Ectodermal cell (in vitro differentiated cells): Measurements from ENCODE around the gene FOSL1.

Source experiments
- H3K27ac ChIP-seq: 2 replicates; pipeline ENCODE4 v1.7.0; 2013; ENCODE audit warnings: mild to moderate bottlenecking, low read depth, low read length; ENCODE audit not compliant: insufficient read depth, poor library complexity, severe bottlenecking
- H3K27me3 ChIP-seq: 2 replicates; pipeline ENCODE4 v1.7.0; 2013; ENCODE audit warnings: mild to moderate bottlenecking, low read length; ENCODE audit not compliant: insufficient read depth, control insufficient read depth, poor library complexity, severe bottlenecking
- H3K36me3 ChIP-seq: one replicate; pipeline ENCODE4 v1.7.0; 2013; ENCODE audit warnings: low read length; ENCODE audit not compliant: control insufficient read depth, insufficient read depth
- H3K4me1 ChIP-seq: one replicate; pipeline ENCODE4 v1.7.0; 2013; ENCODE audit warnings: low read length; ENCODE audit not compliant: control insufficient read depth, insufficient read depth
- H3K4me3 ChIP-seq: 2 replicates; pipeline ENCODE4 v1.7.0; 2013; ENCODE audit warnings: low read depth, low read length, control low read depth; ENCODE audit not compliant: insufficient read depth
- H3K9me3 ChIP-seq: 2 replicates; pipeline ENCODE4 v1.7.0; 2013; ENCODE audit warnings: mild to moderate bottlenecking, low read length, moderate library complexity; ENCODE audit not compliant: control insufficient read depth
- WGBS, 2 experiments: methylation state at CpG; one replicate each; pipeline ENCODE4 v1.1.7; 2013; ENCODE audit warnings: missing lambda C conversion rate in 2 of 2; 5-methylcytosine and 5-hydroxymethylcytosine counted together

FOSL1 gene

DNA sequence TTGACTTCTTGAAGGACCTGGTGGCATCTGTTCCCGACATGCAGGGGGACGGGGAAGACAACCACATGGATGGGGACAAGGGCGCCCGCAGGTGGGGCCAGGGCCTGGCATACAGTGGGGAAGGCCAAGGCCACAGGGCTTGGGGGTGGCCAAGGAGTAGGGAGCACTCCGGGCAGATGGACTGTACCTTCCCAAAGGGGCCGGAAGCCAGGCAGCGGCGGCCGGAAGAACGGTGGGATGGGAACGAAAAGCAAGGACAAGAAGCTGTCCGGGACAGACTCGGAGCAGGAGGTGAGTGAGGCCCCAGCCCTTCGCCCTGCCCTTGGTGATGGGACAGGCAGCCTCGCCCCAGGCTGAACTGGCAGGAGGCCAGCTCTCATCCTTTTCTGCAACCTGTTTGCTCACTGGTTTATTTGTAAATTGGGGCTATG lies 20.2 kb upstream of the FOSL1 start:
- H3K36me3 ChIP-seq, result peaks cover 5% of the 10 kb centered on the region
- H3K27me3 ChIP-seq, result no peaks in the 10 kb centered on the region
- H3K4me3 ChIP-seq, result peak overlapping the region; percentile 77
- H3K4me1 ChIP-seq, result no peaks in the 10 kb centered on the region
- 87 to 88% methylated on average over 15 of the region's 15 CpGs for WGBS, 2 experiments
- no peaks in the 10 kb centered on the region for H3K9me3 ChIP-seq
- H3K27ac ChIP-seq, result no peak overlapping the region

DNA sequence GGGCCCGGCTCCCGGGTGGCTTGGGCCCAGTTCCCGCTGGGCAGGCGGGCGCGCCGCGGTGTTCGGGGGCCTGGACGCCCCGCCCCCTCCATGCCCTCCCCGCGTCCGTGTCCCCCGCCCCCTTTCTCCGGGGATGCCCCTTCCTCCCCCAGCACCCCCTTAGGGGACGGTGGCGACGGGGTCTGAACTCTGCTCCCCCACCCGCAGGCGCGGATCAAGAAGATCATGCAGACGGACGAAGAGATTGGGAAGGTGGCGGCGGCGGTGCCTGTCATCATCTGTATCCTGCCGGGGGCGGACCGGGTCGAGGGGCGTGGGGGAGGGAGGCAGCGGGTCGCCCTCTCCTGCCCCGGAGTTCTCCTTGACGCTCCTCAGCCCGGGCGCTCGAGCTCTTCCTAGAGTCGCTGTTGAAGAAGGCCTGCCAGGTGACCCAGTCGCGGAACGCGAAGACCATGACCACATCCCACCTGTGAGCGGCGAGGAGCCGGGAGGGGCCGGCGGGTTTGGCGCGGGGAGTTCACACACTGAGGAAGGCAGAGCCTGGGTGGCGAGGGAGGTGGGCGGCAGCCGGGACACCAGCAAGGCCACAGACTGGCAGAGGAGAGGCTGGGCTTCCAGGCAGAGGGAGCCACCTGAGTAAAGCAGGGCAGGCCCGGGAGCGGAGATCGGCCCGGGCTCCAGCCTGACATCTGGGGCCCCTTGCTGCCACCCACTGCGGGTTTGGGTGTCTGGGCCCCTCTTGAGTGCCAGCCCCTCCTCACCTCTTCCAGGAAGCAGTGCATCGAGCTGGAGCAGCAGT lies 19.6 kb upstream of the FOSL1 start:
- Histone ChIP-seq H3K27ac (no peak overlapping the region), H3K36me3 (peaks cover 5% of the 10 kb centered on the region), H3K4me1 (no peaks in the 10 kb centered on the region)

DNA sequence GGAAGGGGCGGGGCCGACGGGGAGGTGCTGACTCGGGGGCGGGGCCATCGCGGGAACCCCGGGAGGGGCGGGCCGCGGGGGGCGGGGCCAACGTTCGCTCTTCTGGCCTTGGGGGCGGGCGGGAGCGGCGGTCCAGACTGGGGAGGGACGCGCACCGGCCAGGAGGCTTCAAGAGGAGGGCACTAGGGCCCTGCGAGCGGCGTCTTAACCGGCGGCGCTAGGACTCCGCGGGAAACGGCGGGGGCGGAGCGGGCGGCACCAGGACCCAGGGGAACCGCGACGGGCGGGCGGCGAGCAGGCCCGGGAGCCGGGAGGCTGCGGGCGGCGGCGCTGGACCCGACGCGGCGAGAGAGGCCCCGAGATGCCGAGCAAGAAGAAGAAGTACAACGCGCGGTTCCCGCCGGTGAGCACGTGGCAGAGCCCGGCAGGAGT lies 19.0 kb upstream of the FOSL1 start, which contains the start of gene DRAP1:
Gene DRAP1, plus strand, starts transcription at position 286 of the 432 bp plus-strand sequence. Its CDS starts 76 bp downstream, at position 362.
- peak within 1 kb of the TSS; percentile 92 for H3K4me3 ChIP-seq
- no peak within 1 kb of the TSS for H3K27ac ChIP-seq
- no peaks in the 10 kb centered on the region for H3K27me3 ChIP-seq
- no peaks in the 10 kb centered on the region for H3K4me1 ChIP-seq
- H3K9me3 ChIP-seq, result no peaks in the 10 kb centered on the region
- peaks cover 5% of the 10 kb centered on the region for H3K36me3 ChIP-seq
- 0% methylated on average over 59 of the region's 59 CpGs for WGBS, 2 experiments

More for the DNA sequence above, 19.6 kb upstream of the FOSL1 start:
- Histone ChIP-seq H3K27me3 (no peaks in the 10 kb centered on the region), H3K4me3 (peak overlapping the region; percentile 77), H3K9me3 (no peaks in the 10 kb centered on the region)
- 3 to 4% methylated on average over 56 to 57 of the region's 60 CpGs for WGBS, 2 experiments

DNA sequence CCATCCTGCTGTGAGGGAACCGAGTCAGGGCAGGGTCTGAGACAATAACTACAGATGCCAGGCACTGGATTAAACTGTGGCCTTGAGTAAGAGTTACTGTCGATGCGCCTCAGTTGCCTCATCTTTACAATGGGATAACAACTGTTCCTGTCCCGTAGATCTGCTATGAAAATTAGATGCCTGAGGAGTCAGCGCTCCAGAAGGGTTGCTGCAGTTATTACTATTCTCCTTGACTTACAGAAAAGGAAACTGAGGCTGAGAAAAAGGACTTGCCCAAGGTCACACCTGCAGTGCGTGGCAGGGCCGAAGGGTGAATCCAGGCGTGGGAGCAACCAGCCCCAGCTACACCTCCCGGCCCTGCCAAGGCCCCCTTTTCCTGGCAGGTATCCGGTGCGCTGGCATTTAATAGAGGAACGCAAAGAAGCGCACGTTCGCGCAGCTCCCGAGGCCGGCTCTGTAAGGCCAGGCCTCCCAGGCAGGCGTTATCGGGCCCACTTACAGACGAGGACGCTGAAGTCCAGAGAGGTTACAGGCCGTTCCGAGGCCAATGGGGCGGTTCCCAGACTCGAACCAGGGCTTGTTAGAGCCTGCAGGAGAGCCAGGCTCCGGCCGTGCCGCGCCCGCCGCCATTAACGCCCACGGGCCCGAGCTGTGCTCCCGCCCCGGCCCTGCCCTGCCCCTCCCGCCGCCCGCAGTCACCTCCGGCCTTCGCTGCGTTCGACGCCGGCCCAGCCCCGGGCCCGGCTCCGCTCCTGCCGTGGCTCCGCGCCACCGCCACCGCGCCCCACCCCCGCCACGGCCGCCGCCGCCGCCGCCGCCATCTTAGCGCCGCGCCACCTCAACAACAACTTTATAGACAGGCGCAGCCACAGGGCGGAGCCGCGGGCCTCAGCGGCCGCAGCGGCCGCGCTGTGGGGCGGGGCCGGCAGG lies 18.3 kb upstream of the FOSL1 start, which contains the start of gene C11orf68:
Gene C11orf68, minus strand, starts transcription at position 852 of the 930 bp plus-strand sequence. Its CDS starts 31 bp downstream, at position 821.
- 6 to 7% methylated on average over 77 of the region's 77 CpGs for WGBS, 2 experiments
- H3K27me3 ChIP-seq, result no peaks in the 10 kb centered on the region
- no peaks in the 10 kb centered on the region for H3K4me1 ChIP-seq
- peak within 1 kb of the TSS; percentile 92 for H3K4me3 ChIP-seq
- H3K36me3 ChIP-seq, result peaks cover 5% of the 10 kb centered on the region
- H3K27ac ChIP-seq, result no peak within 1 kb of the TSS
- no peaks in the 10 kb centered on the region for H3K9me3 ChIP-seq

DNA sequence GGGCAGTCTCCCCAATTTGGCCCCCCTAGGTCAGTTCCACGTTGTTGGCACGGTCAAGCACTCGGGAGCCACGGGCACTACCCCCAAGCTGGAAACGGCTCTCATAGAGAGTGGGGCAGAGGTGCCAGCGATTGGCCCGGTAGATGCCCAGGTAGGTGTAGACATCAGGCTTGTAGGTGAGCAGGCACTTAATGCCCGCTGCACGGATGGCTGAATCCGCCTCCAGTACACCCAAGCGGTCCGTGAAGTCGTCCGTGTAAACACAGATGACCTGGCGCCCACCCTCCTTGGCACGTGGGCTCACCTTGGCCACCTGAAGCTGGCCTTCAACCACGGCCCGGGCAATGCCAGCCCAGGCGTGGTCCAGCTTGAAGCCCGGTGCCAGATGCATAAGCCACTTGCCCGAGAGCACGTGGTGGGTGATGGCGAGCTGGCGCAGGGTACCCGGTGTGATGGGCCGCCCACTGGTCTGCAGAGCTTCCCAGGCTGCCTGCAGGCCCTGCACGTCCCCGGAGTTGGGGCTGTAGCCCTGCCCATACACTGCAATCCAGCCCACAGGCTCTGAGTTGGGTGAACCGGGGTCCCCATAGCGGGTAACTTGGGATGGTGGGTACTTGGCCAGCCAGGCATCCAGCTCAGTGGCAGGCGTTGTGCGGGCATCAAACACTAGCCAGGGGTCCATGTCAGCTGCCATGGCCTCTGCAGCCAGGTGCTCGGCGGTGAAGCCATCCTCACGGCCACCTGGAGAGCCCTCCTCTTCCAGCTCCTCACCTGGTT lies 17.4 kb upstream of the FOSL1 start:
- Histone ChIP-seq H3K4me3 (peak overlapping the region; percentile 92), H3K36me3 (peaks cover 3% of the 10 kb centered on the region), H3K9me3 (no peaks in the 10 kb centered on the region), H3K27me3 (no peaks in the 10 kb centered on the region), H3K27ac (no peak overlapping the region), H3K4me1 (no peaks in the 10 kb centered on the region)
- WGBS, 2 experiments, result 92 to 94% methylated on average over 35 of the region's 35 CpGs

DNA sequence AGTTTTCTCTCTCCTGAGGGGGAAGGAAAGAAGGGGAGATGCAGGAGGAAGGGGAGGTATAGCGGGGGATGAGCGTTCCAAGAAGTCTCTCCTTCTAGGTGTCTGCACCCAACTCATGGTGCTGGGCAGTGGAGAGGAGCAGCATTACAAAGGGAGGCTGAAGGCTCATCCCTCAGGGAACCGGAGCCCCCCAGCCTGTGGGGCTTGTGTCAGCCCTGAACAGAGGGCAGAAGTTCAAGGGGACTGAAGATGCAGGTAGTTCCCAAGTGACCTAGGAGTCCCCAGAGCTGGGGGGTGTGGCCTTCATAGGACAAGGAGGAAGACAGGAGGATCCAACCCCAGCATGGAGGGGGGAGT lies 16.9 kb upstream of the FOSL1 start:
- no peak overlapping the region for H3K27ac ChIP-seq
- 93 to 99% methylated on average over 3 of the region's 3 CpGs for WGBS, 2 experiments

DNA sequence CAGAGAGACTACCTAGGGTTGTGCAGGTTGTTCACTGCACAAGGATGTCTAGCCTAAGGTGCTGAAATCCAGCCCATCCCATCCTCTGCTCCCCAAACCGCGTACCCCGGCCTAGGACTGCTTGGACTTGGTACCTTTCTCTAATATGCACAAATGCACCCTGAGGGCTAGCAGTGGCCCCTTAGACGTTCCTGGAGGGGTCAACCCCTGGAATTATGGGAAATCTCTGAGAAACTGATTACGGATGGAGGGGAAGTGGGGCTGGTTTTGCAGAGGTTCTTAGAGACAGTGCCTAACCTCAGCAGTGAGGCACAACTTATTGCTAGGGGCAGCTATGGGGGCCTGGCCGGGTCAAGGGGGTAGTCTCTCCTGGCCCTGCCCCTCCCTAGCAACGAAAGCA lies 16.2 kb upstream of the FOSL1 start:
- no peak overlapping the region for H3K27ac ChIP-seq

More for the DNA sequence above, 16.9 kb upstream of the FOSL1 start:
- Histone ChIP-seq H3K4me1 (no peaks in the 10 kb centered on the region), H3K9me3 (no peaks in the 10 kb centered on the region), H3K4me3 (no peak overlapping the region), H3K27me3 (no peaks in the 10 kb centered on the region), H3K36me3 (no peaks in the 10 kb centered on the region)

DNA sequence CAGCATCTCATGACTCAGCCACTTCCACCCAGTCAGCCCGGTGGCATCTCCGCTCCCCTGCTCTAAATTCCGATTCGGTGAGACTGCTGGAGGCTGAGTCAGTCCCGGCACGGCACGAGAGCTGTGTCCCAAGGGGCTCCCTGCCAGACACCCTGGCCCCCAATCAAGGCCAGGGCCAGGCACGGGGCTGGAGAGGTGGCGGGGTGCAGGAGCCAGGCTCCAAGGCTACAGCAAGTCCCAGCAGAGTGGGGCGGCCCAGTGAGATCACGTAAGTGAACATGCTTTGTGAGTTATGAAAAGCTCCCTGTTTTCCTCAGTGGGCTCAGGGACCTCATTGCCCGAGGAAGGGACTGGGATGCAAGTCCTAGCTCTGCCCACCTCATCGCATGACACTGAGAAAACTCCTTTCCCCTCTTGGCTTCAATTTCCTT lies 15.6 kb upstream of the FOSL1 start:
- Histone ChIP-seq H3K4me3 (no peak overlapping the region), H3K4me1 (no peaks in the 10 kb centered on the region), H3K27ac (no peak overlapping the region), H3K9me3 (no peaks in the 10 kb centered on the region), H3K36me3 (no peaks in the 10 kb centered on the region), H3K27me3 (no peaks in the 10 kb centered on the region)
- WGBS, 2 experiments, result 62 to 67% methylated on average over 13 of the region's 13 CpGs

More for the DNA sequence above, 16.2 kb upstream of the FOSL1 start:
- 83 to 89% methylated on average over 7 of the region's 7 CpGs for WGBS, 2 experiments
- H3K4me3 ChIP-seq, result no peak overlapping the region
- no peaks in the 10 kb centered on the region for H3K36me3 ChIP-seq
- H3K9me3 ChIP-seq, result no peaks in the 10 kb centered on the region
- no peaks in the 10 kb centered on the region for H3K27me3 ChIP-seq
- H3K4me1 ChIP-seq, result no peaks in the 10 kb centered on the region

DNA sequence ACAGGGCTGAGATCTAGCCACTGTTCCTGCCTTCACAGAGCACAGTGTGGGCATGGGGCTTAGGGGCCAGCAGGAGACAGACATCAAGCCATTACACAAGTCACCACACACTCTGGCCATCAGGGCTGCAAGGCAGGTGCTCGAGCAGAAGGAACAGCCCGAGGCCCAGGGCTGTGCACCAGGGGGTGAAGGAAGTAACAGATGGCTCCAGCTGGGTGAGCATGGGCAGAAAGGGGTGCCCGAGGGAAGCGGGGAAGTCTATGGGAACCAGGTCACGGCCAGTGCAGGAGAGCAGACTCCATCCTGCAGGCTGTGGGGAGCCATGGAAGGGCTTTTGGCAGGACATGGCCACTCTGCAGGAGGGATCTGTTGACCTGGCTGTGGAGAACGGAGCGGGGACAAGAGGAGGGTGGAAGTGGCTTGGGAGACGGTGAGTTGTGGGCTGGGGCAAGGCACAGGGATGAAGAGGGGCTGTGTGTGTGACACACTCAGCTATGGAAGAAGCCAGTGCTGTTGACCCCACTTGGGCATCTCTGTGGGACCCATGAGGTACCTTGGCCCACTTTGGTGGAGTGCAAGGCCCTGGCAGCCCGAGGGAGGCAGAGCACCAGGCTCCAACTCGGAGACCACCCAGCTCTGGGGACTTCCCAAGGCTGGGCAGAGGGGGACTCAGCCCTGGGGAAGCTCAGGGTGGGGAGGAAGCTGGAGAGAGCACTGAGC lies 15.1 kb upstream of the FOSL1 start:
- Histone ChIP-seq H3K36me3 (no peaks in the 10 kb centered on the region), H3K9me3 (no peaks in the 10 kb centered on the region), H3K27me3 (no peaks in the 10 kb centered on the region), H3K4me3 (no peak overlapping the region), H3K27ac (peak overlapping the region; percentile 16), H3K4me1 (no peaks in the 10 kb centered on the region)
- WGBS, 2 experiments, result 76 to 81% methylated on average over 10 of the region's 10 CpGs
